ENCODE data around the gene SIT1.

The SIT1 gene

GRCh38 chr9:35675732-35676392, 25.1 kb upstream of the SIT1 start:
- Histone ChIP-seq H3K36me3 (ENCODE audit: insufficient read depth, low read length) (no peaks in the 10 kb centered on the region), H3K9me3 (ENCODE audit: control insufficient read depth, insufficient read depth, low read length) (no peaks in the 10 kb centered on the region), H3K4me1 (ENCODE audit: insufficient read depth, low read length) (peaks cover 12% of the 10 kb centered on the region; the same call in 1 of the 2 replicates), H3K9ac (ENCODE audit: low read depth, low read length) (peak overlapping the region; percentile 74)

GRCh38 chr9:35675204-35675603, 24.5 kb upstream of the SIT1 start:
- peaks cover 5% of the 10 kb centered on the region; the same call in 1 of the 2 replicates for H3K4me1 ChIP-seq (ENCODE audit: insufficient read depth, low read length)
- no peaks in the 10 kb centered on the region for H3K9me3 ChIP-seq (ENCODE audit: control insufficient read depth, insufficient read depth, low read length)
- H3K36me3 ChIP-seq (ENCODE audit: insufficient read depth, low read length), result no peaks in the 10 kb centered on the region
- peak overlapping the region; percentile 74 for H3K9ac ChIP-seq (ENCODE audit: low read depth, low read length)

- no peaks in the 10 kb centered on the region for H3K36me3 ChIP-seq (ENCODE audit: insufficient read depth, low read length)
- no peaks in the 10 kb centered on the region for H3K9me3 ChIP-seq (ENCODE audit: control insufficient read depth, insufficient read depth, low read length)
- no peak overlapping the region for H3K9ac ChIP-seq (ENCODE audit: low read depth, low read length)
- H3K4me1 ChIP-seq (ENCODE audit: insufficient read depth, low read length), result no peaks in the 10 kb centered on the region
These were observed 23.3 kb upstream of the SIT1 start for GRCh38 chr9:35674025-35674361.

GRCh38 chr9:35673132-35674024, 22.6 kb upstream of the SIT1 start, which contains the start of gene CA9:
TSS of gene CA9 (plus strand) at chr9:35673928. CDS start at chr9:35673960, 32 bp downstream.
- Histone ChIP-seq H3K9me3 (ENCODE audit: control insufficient read depth, insufficient read depth, low read length) (no peaks in the 10 kb centered on the region), H3K36me3 (ENCODE audit: insufficient read depth, low read length) (no peaks in the 10 kb centered on the region), H3K4me1 (ENCODE audit: insufficient read depth, low read length) (no peaks in the 10 kb centered on the region), H3K9ac (ENCODE audit: low read depth, low read length) (no peak within 1 kb of the TSS)

GRCh38 chr9:35669331-35670145, 18.8 kb upstream of the SIT1 start:
- no peaks in the 10 kb centered on the region for H3K9me3 ChIP-seq (ENCODE audit: control insufficient read depth, insufficient read depth, low read length)
- no peaks in the 10 kb centered on the region for H3K4me1 ChIP-seq (ENCODE audit: insufficient read depth, low read length)
- no peak overlapping the region for H3K9ac ChIP-seq (ENCODE audit: low read depth, low read length)
- H3K36me3 ChIP-seq (ENCODE audit: insufficient read depth, low read length), result no peaks in the 10 kb centered on the region

- H3K4me1 ChIP-seq (ENCODE audit: insufficient read depth, low read length), result no peaks in the 10 kb centered on the region
- no peak overlapping the region for H3K9ac ChIP-seq (ENCODE audit: low read depth, low read length)
- no peaks in the 10 kb centered on the region for H3K36me3 ChIP-seq (ENCODE audit: insufficient read depth, low read length)
- no peaks in the 10 kb centered on the region for H3K9me3 ChIP-seq (ENCODE audit: control insufficient read depth, insufficient read depth, low read length)
These were observed 17.2 kb upstream of the SIT1 start for GRCh38 chr9:35667939-35668338.

GRCh38 chr9:35666549-35666948, 15.8 kb upstream of the SIT1 start:
- Histone ChIP-seq H3K36me3 (ENCODE audit: insufficient read depth, low read length) (no peaks in the 10 kb centered on the region; the same call in 1 of the 2 replicates), H3K9ac (ENCODE audit: low read depth, low read length) (no peak overlapping the region), H3K4me1 (ENCODE audit: insufficient read depth, low read length) (no peaks in the 10 kb centered on the region), H3K9me3 (ENCODE audit: control insufficient read depth, insufficient read depth, low read length) (no peaks in the 10 kb centered on the region)

- H3K9ac ChIP-seq (ENCODE audit: low read depth, low read length), result no peak overlapping the region
- no peaks in the 10 kb centered on the region for H3K4me1 ChIP-seq (ENCODE audit: insufficient read depth, low read length)
- H3K36me3 ChIP-seq (ENCODE audit: insufficient read depth, low read length), result peaks cover 1% of the 10 kb centered on the region; the same call in 1 of the 2 replicates
- H3K9me3 ChIP-seq (ENCODE audit: control insufficient read depth, insufficient read depth, low read length), result no peaks in the 10 kb centered on the region
These were observed 15.3 kb upstream of the SIT1 start for GRCh38 chr9:35666045-35666444.

- Histone ChIP-seq H3K9ac (ENCODE audit: low read depth, low read length) (peak overlapping the region; percentile 85; the same call in 1 of the 2 replicates), H3K4me1 (ENCODE audit: insufficient read depth, low read length) (peaks cover 4% of the 10 kb centered on the region; the same call in 1 of the 2 replicates)
These were observed 14.7 kb upstream of the SIT1 start for GRCh38 chr9:35665471-35665818.

GRCh38 chr9:35664531-35665470, 14.1 kb upstream of the SIT1 start, which contains the start of gene ARHGEF39:
TSS of gene ARHGEF39 (minus strand) at chr9:35665195. CDS start at chr9:35665169, 26 bp downstream.
- H3K36me3 ChIP-seq (ENCODE audit: insufficient read depth, low read length), result peaks cover 6% of the 10 kb centered on the region; the same call in 1 of the 2 replicates

More at GRCh38 chr9:35665471-35665818, 14.7 kb upstream of the SIT1 start:
- Histone ChIP-seq H3K9me3 (ENCODE audit: control insufficient read depth, insufficient read depth, low read length) (no peaks in the 10 kb centered on the region), H3K36me3 (ENCODE audit: insufficient read depth, low read length) (peaks cover 2% of the 10 kb centered on the region; the same call in 1 of the 2 replicates)

GRCh38 chr9:35662437-35662836, 11.7 kb upstream of the SIT1 start:
- no peaks in the 10 kb centered on the region for H3K9me3 ChIP-seq (ENCODE audit: control insufficient read depth, insufficient read depth, low read length)
- no peak overlapping the region for H3K9ac ChIP-seq (ENCODE audit: low read depth, low read length)

More at GRCh38 chr9:35664531-35665470, 14.1 kb upstream of the SIT1 start, which contains the start of gene ARHGEF39:
- H3K4me1 ChIP-seq (ENCODE audit: insufficient read depth, low read length), result peaks cover 4% of the 10 kb centered on the region; the same call in 1 of the 2 replicates
- H3K9me3 ChIP-seq (ENCODE audit: control insufficient read depth, insufficient read depth, low read length), result no peaks in the 10 kb centered on the region
- peak within 1 kb of the TSS; percentile 85 for H3K9ac ChIP-seq (ENCODE audit: low read depth, low read length)

GRCh38 chr9:35661756-35662350, 11.1 kb upstream of the SIT1 start:
- no peak overlapping the region for H3K9ac ChIP-seq (ENCODE audit: low read depth, low read length)
- H3K4me1 ChIP-seq (ENCODE audit: insufficient read depth, low read length), result peaks cover 4% of the 10 kb centered on the region; the same call in 1 of the 2 replicates
- H3K36me3 ChIP-seq (ENCODE audit: insufficient read depth, low read length), result peaks cover 6% of the 10 kb centered on the region; the same call in 1 of the 2 replicates
- no peaks in the 10 kb centered on the region for H3K9me3 ChIP-seq (ENCODE audit: control insufficient read depth, insufficient read depth, low read length)

More at GRCh38 chr9:35662437-35662836, 11.7 kb upstream of the SIT1 start:
- Histone ChIP-seq H3K36me3 (ENCODE audit: insufficient read depth, low read length) (peaks cover 6% of the 10 kb centered on the region; the same call in 1 of the 2 replicates), H3K4me1 (ENCODE audit: insufficient read depth, low read length) (peaks cover 4% of the 10 kb centered on the region; the same call in 1 of the 2 replicates)
